Skin epidermis (tissue), 12 donors: Measurements from ENCODE around the gene FGF16.
"Not testable (repeated sequence)": the region's sequence is repeated elsewhere in the genome, so short reads cannot be mapped to it uniquely, and the experiment has no call there.

ENCODE experiments used
- H3K27ac ChIP-seq, 21 experiments: fragments of 200-600 bp; sonication (generic) in 11 of 21; one replicate each; pipeline ENCODE4 v1.5.0; 2020; ENCODE audit warnings: mild to moderate bottlenecking in 3 of 21, inconsistent platforms in 2 of 21, moderate library complexity in 2 of 21
- H3K4me3 ChIP-seq, 7 experiments: fragments of 200-600 bp; sonication (generic) in 2 of 7; one replicate each; pipeline ENCODE4 v1.5.0; 2020; ENCODE audit warnings: inconsistent platforms in 2 of 7, mild to moderate bottlenecking in 2 of 7, moderate library complexity in 1 of 7

FGF16 gene

DNA sequence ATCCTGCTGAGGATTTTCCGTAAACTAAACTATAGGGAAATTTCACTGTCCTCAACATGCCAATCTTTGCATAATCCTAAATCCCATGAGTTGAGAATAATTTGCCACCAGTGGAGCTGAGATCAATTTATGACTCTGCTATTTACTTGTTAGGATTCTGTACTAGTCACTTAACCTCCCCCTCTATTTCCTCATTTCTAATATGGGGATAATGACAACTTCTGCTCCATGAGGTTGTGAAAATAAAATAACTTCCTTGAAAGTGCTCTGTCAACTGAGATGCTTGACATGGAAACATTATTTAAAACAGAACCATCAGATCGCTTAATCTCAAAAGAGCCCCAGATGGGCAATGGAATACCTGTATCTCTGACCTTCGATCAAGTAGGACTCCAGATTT lies 2.6 kb upstream of the FGF16 start:
- H3K4me3 ChIP-seq: no peak overlapping the region
- no peak overlapping the region for H3K27ac ChIP-seq

DNA sequence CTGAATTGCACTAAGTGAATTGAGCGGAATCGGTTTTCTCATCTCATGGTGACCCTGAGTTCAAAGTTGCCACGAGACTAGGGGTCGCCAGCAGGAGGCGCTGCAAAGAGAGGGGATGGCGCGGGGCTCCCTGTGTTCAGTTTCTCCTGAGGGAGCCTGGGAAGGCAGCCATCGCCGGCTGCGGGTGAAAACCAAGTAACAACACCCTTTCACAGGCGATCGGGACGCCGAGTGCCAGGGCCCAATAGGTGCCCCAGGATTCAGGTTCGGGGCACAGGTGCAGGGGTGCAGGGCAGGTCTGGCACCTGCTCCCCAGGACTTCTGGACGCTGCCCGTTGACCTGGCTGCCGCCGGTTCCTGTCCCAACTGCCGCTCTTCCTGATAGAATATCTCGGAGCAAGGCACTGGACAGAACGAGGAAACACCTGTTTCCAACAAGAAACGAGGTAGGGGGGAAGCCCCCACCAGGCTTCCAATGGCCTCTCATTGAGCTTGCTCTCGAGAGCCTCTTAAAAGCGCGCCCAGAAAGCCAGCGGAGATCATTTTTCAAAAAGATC lies 1.1 kb upstream of the FGF16 start:
- no peak overlapping the region for H3K27ac ChIP-seq
- peak overlapping the region in 3 of 7 experiments; percentile 5 to 30 (median 12) for H3K4me3 ChIP-seq

GRCh38 chrX:77447653-77448569 lies 722 bp downstream of the FGF16 start:
- Histone ChIP-seq H3K4me3 (peak overlapping the region in 1 of 7 experiments; percentile 5), H3K27ac (no peak overlapping the region)

DNA sequence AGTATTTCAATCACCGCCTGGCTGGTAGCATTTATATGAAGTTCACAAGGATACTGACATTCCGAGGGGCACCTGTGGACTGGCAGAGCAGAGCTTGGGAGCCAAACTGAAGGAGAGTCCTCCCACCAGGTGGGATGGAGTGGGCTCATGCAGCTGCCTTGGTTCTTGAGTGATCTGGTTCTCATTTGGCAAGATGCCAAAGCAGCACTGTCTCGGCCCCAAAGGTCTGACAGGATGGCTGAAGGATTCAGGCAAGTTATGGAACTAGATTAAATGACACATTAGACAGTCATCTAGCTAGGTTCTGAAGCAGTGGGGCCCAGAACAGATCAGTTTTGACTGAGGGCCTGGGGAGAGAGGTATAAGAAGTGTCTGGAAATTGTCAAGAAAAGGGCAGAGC lies 3.2 kb downstream of the FGF16 start:
- H3K4me3 ChIP-seq: no peak overlapping the region

DNA sequence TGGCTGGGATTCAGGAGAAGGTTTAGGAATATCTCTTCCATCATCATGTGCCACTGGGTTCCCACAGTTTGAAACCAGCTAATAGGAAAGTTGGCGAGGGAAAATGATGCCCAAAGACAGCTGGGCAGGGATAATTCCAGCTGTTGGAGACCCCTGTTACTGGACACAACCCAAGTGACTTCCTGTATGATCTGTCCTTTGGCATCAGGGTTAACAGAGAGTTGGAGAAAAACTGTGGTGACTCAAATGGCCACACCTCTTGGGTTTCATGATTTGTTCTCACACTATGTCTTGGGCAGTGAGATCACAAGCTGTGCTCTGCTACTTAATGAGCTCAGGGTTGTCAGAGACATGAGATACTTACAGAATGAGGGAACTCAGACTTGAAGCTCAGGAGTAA lies 3.8 kb downstream of the FGF16 start:
- Histone ChIP-seq H3K4me3 (no peak overlapping the region), H3K27ac (no peak overlapping the region)

More for the DNA sequence above, 3.2 kb downstream of the FGF16 start:
- no peak overlapping the region for H3K27ac ChIP-seq

DNA sequence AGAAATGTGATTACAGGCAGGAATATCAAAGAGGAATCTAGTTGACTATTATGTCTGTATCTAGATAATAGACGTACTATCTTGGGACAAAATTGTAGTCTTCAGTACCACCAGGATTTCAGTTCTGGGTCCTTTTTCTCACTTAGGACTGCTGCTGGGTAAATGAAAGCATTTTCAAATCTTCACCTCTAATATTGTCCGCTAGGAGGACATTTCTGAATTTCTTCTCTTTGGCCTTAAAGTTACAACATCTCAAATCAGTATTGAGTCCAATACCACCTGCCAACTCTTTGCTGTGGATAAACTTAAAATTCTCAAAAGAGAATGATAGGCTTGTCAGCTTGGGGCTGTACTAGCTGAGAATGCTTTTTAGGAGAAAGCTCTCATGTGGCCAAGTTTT lies 6.0 kb downstream of the FGF16 start:
- no peak overlapping the region for H3K4me3 ChIP-seq
- no peak overlapping the region for H3K27ac ChIP-seq

- no peak overlapping the region for H3K4me3 ChIP-seq
- no peak overlapping the region for H3K27ac ChIP-seq
Observed at GRCh38 chrX:77455437-77455836, 8.2 kb downstream of the FGF16 start.

DNA sequence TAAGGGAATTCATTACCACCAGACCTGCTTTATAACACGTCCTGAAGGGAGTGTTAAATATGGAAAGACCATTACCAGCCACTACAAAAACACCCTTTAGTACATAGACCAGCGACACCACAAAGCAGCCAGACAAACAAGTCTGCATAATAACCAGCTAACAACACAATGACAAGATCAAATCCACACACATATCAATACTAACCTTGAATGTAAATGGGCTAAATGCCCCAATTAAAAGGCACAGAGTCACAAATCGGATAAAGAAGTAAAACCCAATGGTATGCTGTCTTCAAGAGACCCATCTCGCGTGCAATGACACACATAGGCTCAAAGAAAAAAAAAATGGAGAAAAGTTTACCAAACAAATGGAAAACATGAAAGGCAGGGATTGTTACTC lies 36.9 kb downstream of the FGF16 start:
- Histone ChIP-seq H3K27ac (no peak overlapping the region), H3K4me3 (no peak overlapping the region)

DNA sequence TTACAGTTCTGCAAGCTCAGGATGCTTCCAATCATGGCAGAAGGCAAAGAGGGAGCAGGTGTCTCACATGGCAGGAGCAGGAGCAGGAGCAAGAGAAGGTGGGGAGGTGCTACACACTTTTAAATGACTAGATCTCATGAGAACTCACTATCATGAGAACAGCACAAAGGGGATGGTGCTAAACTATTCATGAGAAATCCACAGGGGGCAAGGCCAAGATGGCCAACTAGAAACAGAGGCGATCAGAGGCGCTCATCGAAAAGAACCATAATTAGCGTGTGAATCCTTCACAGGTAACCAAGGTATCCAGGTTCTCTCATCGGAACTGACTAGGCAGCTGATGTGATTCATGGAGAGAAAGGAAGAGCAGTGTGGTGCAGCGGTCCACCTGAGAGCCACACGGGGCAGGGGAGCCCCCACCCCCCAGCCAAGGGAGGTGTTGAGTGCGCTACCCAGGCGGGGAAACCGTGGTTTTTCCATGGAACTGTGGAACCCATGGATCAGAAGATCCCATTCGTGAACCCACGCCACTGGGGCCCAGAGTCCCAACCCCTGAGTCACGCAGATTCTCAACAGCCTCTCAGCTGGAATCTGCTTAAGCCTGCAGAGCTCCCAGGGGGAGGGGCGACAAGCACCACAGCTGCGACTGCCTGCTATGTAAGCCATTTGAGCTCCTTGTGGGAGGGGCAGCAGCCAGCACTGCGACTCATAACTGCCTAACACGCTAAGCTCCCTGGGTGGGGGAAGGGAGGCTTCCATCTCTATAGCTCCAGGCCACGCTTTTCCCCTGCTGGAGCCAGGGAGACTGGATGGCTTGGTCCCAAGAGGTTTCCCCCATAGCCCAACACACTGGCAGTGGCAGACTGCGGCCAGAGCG lies 46.7 kb downstream of the FGF16 start:
- H3K4me3 ChIP-seq: no peak overlapping the region
- no peak overlapping the region for H3K27ac ChIP-seq

DNA sequence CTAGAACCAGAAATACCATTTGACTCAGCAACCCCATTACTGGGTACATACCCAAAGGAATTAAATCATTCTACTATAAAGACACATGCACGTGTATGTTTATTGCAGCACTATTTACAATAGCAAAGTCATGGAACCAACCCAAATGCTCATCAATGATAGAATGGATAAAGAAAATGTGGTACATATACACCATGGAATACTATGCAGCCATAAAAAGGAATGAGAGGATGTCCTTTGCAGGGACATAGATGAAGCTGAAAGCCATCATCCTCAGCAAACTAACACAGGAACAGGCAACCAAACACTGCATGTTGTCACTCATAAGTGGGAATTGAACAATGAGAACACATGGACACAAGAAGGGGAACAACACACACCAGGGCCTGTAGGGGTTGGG lies 53.0 kb downstream of the FGF16 start:
- H3K4me3 ChIP-seq: not testable (repeated sequence)

GRCh38 chrX:77502951-77503525 lies 55.8 kb downstream of the FGF16 start:
- Histone ChIP-seq H3K4me3 (no peak overlapping the region), H3K27ac (no peak overlapping the region)

More for the DNA sequence above, 53.0 kb downstream of the FGF16 start:
- not testable (repeated sequence) for H3K27ac ChIP-seq

GRCh38 chrX:77505227-77505626 lies 58.0 kb downstream of the FGF16 start:
- no peak overlapping the region for H3K4me3 ChIP-seq
- no peak overlapping the region for H3K27ac ChIP-seq
